Ectodermal cell (in vitro differentiated cells): ENCODE measurements around the gene DRC3.
"Not testable (repeated sequence)": the region's sequence is repeated elsewhere in the genome, so short reads cannot be mapped to it uniquely, and the experiment has no call there.

Experiments used
- H3K27ac ChIP-seq: 2 replicates; pipeline ENCODE4 v1.7.0; 2013; ENCODE audit warnings: mild to moderate bottlenecking, low read depth, low read length; ENCODE audit not compliant: insufficient read depth, poor library complexity, severe bottlenecking
- H3K27me3 ChIP-seq: 2 replicates; pipeline ENCODE4 v1.7.0; 2013; ENCODE audit warnings: mild to moderate bottlenecking, low read length; ENCODE audit not compliant: insufficient read depth, control insufficient read depth, poor library complexity, severe bottlenecking
- H3K36me3 ChIP-seq: one replicate; pipeline ENCODE4 v1.7.0; 2013; ENCODE audit warnings: low read length; ENCODE audit not compliant: control insufficient read depth, insufficient read depth
- H3K4me1 ChIP-seq: one replicate; pipeline ENCODE4 v1.7.0; 2013; ENCODE audit warnings: low read length; ENCODE audit not compliant: control insufficient read depth, insufficient read depth
- H3K4me3 ChIP-seq: 2 replicates; pipeline ENCODE4 v1.7.0; 2013; ENCODE audit warnings: low read depth, low read length, control low read depth; ENCODE audit not compliant: insufficient read depth
- H3K9me3 ChIP-seq: 2 replicates; pipeline ENCODE4 v1.7.0; 2013; ENCODE audit warnings: mild to moderate bottlenecking, low read length, moderate library complexity; ENCODE audit not compliant: control insufficient read depth
- whole genome bisulfite sequencing, 2 experiments: methylation state at CpG; one replicate each; pipeline ENCODE4 v1.1.7; 2013; ENCODE audit warnings: missing lambda C conversion rate in 2 of 2; 5-methylcytosine and 5-hydroxymethylcytosine counted together

Gene DRC3

DNA sequence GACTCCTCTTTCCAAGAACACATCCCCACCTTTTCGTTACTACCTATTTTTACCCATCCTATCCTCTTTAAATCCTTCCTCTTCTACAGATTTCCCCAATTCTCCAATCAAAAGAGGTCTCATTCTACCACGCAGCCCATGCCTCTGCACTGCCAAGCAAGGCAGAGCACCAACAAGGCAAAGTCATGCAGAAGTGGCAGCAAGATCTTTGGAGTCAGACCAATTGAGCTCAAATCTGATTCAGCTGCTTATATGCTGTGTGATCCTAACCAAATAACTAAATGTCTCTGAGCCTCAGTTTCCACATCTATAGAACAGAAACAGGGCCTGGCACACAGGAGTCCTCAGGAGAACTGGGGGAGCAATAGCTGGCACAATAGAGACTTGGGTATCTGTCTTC is 41.5 kb upstream of the DRC3 start:
- H3K4me1 ChIP-seq: peaks cover 36% of the 10 kb centered on the region

DNA sequence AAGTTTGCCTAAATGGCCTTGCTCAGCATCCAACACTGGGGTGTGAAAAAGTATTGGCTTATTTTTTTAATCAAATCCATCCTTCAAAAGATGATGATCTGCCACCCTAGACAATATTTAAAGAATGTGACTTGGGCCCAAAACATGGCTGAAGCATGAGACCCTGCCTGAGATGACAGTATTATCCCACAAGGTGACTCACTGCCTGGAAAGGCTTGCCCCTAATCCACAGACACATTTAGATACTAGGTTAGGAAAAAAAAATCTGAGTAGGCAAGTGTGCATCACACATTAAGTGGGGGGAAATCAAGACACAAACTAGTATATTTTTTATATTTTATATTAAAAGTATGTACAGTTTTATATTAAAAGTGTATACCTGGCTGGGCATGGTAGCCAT is 38.9 kb upstream of the DRC3 start:
- no peak overlapping the region for H3K27ac ChIP-seq

More for the DNA sequence above, 41.5 kb upstream of the DRC3 start:
- no peaks in the 10 kb centered on the region for H3K27me3 ChIP-seq
- H3K4me3 ChIP-seq: no peak overlapping the region
- no peaks in the 10 kb centered on the region for H3K9me3 ChIP-seq
- H3K36me3 ChIP-seq: no peaks in the 10 kb centered on the region
- WGBS, 2 experiments: 85 to 96% methylated on average over 2 of the region's 2 CpGs
- no peak overlapping the region for H3K27ac ChIP-seq

GRCh38 chr17:17934214-17934613 is 38.4 kb upstream of the DRC3 start:
- no peaks in the 10 kb centered on the region for H3K27me3 ChIP-seq
- no peak overlapping the region for H3K27ac ChIP-seq
- H3K4me1 ChIP-seq: peaks cover 33% of the 10 kb centered on the region
- WGBS, 2 experiments: 93 to 100% methylated on average over 2 of the region's 2 CpGs
- H3K4me3 ChIP-seq: no peak overlapping the region
- H3K9me3 ChIP-seq: no peaks in the 10 kb centered on the region
- no peaks in the 10 kb centered on the region for H3K36me3 ChIP-seq

More for the DNA sequence above, 38.9 kb upstream of the DRC3 start:
- Histone ChIP-seq H3K4me1 (peaks cover 37% of the 10 kb centered on the region), H3K9me3 (no peaks in the 10 kb centered on the region), H3K27me3 (no peaks in the 10 kb centered on the region), H3K4me3 (no peak overlapping the region), H3K36me3 (no peaks in the 10 kb centered on the region)

GRCh38 chr17:17934806-17935205 is 37.9 kb upstream of the DRC3 start:
- no peaks in the 10 kb centered on the region for H3K36me3 ChIP-seq
- H3K27me3 ChIP-seq: no peaks in the 10 kb centered on the region
- 88 to 93% methylated on average over 3 of the region's 3 CpGs for WGBS, 2 experiments
- H3K27ac ChIP-seq: no peak overlapping the region
- no peak overlapping the region for H3K4me3 ChIP-seq
- no peaks in the 10 kb centered on the region for H3K9me3 ChIP-seq
- peaks cover 33% of the 10 kb centered on the region for H3K4me1 ChIP-seq

DNA sequence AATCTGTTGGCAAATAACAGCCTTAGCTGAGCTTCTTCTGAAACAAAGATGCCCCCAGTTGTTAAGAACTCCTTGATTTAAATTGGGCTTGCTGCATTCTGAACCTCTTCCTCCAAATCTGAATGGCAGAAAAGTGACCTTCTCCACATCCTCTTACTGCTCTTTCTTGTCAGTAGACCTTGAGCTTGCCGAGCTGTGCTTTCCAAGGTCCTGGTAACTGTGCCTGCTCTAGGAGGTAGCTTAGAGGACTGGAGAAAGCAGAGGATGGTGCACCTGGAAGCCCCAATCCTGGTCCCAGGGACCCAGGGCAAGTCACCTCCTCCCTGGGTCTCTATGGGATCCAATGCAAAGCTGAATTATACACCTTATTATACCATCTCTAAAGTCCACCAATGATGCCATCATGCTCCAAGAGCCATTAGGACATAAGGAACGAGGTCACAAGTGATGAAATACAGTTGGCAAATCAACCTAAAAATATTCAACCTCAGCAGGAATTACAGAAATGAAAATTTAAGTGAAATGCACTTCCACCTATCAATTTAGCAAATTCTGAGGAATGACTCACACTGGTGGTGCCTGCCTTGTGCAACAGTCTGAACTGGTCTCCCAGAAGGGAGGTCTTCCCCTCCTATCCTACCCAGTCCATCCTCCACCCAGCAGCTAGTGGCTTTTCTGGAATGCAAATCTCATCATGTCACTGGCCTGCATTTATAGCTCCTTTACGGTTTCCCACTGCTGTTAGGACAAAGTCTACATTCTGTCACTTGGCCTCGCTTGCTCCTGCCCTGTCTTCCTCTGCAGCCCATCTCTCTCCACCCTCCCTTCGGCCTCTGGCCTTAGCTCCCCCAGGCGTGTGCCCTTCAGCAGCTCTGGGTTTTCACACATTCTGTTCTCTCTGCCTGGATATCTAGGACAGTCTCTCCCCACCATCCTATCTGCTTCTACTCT is 37.1 kb upstream of the DRC3 start:
- WGBS, 2 experiments: 87 to 93% methylated on average over 6 of the region's 6 CpGs
- Histone ChIP-seq H3K4me3 (no peak overlapping the region), H3K27ac (no peak overlapping the region), H3K36me3 (no peaks in the 10 kb centered on the region), H3K27me3 (no peaks in the 10 kb centered on the region), H3K4me1 (peaks cover 33% of the 10 kb centered on the region), H3K9me3 (no peaks in the 10 kb centered on the region)

- 92% methylated on average over 4 of the region's 4 CpGs for WGBS, 2 experiments
- H3K4me1 ChIP-seq: peaks cover 37% of the 10 kb centered on the region
- peak overlapping the region; percentile 36 for H3K27ac ChIP-seq
- no peak overlapping the region for H3K4me3 ChIP-seq
- no peaks in the 10 kb centered on the region for H3K36me3 ChIP-seq
- H3K9me3 ChIP-seq: no peaks in the 10 kb centered on the region
- H3K27me3 ChIP-seq: no peaks in the 10 kb centered on the region
Measured at GRCh38 chr17:17937201-17937853, 35.3 kb upstream of the DRC3 start.

DNA sequence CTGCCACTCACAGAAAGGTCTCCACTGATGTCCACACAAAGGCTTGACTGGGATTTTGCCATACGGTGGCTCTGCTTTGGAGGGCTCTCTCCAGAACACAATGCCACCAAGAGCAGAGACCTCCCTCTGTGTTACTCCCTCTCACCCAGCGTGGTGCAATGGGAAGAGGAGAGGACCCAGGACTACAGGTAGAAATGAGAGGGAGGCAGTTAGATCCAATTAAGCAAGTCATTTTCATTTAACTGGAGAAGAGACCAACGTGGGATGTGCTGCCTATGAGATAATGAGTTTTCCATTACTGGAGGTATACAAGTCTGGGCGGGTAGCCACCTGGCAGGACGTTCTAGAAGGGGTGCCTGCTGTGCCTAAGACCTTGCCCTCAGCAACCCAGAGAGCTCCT is 34.7 kb upstream of the DRC3 start:
- no peaks in the 10 kb centered on the region for H3K36me3 ChIP-seq
- H3K9me3 ChIP-seq: no peaks in the 10 kb centered on the region
- 88 to 89% methylated on average over 5 of the region's 5 CpGs for WGBS, 2 experiments
- H3K4me3 ChIP-seq: no peak overlapping the region
- peaks cover 37% of the 10 kb centered on the region for H3K4me1 ChIP-seq
- no peak overlapping the region for H3K27ac ChIP-seq
- no peaks in the 10 kb centered on the region for H3K27me3 ChIP-seq

- Histone ChIP-seq H3K27ac (no peak overlapping the region), H3K4me3 (no peak overlapping the region), H3K9me3 (no peaks in the 10 kb centered on the region), H3K4me1 (peaks cover 40% of the 10 kb centered on the region), H3K27me3 (no peaks in the 10 kb centered on the region), H3K36me3 (no peaks in the 10 kb centered on the region)
- 94 to 95% methylated on average over 7 to 8 of the region's 8 CpGs for whole genome bisulfite sequencing, 2 experiments
Measured at GRCh38 chr17:17938388-17939107, 34.1 kb upstream of the DRC3 start.

- H3K27me3 ChIP-seq, H3K36me3 ChIP-seq, H3K9me3 ChIP-seq, H3K4me3 ChIP-seq, H3K27ac ChIP-seq: not testable (repeated sequence)
- WGBS, 2 experiments: 84 to 98% methylated on average over 6 of the region's 7 CpGs
- peaks cover 46% of the 10 kb centered on the region for H3K4me1 ChIP-seq
Measured at GRCh38 chr17:17939941-17940340, 32.7 kb upstream of the DRC3 start.

GRCh38 chr17:17940441-17940911 is 32.2 kb upstream of the DRC3 start:
- WGBS, 2 experiments: 87% methylated on average over 3 of the region's 3 CpGs
- H3K27ac ChIP-seq: no peak overlapping the region
- H3K4me1 ChIP-seq: peaks cover 40% of the 10 kb centered on the region

More at GRCh38 chr17:17940441-17940911, 32.2 kb upstream of the DRC3 start:
- Histone ChIP-seq H3K4me3 (no peak overlapping the region), H3K9me3 (no peaks in the 10 kb centered on the region), H3K36me3 (no peaks in the 10 kb centered on the region), H3K27me3 (no peaks in the 10 kb centered on the region)
